GM21825 (cell line): ENCODE results near the gene AMPD3.
A peak's percentile ranks its signal among the peaks of the same experiment; 100 is the strongest.

Experiments used
- ATAC-seq: cut with Tn5 transposase; IDR thresholded peaks from one replicate; pipeline ENCODE4 v1.9.1; 2021; ENCODE audit warnings: mild to moderate bottlenecking, moderate library complexity; ENCODE audit not compliant: unreplicated experiment

The AMPD3 gene

GRCh38 chr11:10528121-10528520 lies 73.1 kb downstream of the AMPD3 start:
- no peak for ATAC-seq

DNA sequence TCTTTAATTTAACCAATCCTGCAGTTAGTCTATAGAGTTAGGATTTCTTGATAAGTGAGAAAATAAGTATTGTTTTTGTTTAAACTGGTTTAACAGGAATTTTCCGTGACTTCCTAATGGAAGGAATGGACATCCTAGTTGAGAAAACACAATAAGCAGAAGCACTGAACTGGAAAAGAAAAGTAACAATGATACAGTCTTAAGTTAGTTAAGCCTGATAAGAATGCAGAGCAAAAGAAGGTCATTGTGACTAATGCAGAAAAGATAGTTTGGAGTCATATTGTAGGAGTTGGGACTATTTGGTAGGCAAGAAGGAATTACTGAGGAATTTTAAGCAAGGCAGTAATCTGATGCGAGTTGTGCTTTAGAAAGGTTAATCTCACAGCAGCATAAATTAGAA lies 74.2 kb downstream of the AMPD3 start:
- ATAC-seq: no peak

DNA sequence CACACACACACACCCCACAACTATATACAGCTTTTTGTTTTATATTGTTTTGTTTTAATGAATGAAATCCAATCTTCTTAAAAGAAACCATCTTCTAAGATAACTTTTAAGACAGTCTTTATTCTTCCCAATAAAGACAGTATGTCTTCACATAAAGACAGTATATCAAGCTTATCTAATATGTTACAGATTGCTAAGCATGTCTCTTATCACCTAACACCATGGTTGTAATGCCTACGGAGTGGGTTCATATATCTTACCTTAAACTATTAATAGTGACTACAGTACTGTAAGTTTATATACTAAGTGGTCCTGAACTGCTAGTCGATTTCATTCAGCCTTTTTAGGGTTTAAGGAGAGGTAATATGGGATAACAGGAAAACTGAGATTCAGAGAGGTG lies 77.5 kb downstream of the AMPD3 start:
- no peak for ATAC-seq

GRCh38 chr11:10533323-10533722 lies 78.3 kb downstream of the AMPD3 start:
- no peak for ATAC-seq

DNA sequence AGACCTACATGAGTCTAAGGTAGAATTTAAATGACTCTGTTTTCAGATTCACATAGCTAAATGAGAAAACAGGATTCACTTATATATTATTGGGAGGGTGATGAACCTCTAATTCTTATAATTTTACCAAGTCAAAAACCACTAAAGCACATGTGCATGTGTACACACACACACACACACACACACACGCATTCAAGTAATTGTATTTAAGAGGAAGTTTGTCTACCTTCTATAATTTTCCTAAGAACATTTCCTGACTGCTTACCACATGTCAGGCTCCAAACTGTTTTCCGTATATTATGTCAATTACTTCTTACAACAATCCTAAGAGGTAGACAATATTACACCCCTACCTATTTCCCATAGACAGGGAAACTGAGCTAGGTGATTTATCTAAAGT lies 79.3 kb downstream of the AMPD3 start:
- ATAC-seq: no peak

DNA sequence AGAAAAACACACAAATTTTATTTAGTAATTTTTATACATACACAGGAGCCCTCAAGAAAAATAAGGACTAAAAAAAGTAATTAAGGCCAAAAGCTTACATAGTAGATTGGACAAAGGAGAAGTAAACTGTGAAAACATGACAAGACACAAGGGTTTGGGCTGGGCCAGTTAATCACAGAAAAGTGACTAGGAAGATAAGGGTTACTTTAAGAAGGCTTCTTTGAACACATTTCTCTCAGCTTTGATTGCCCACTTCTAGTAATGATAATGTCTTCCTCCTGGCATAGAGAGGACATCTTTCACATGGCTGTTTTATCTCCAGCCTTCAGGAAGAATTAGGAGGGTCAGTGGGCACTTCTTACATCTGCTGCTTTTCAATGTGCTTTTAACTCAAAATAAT lies 82.5 kb downstream of the AMPD3 start:
- no peak for ATAC-seq

- no peak for ATAC-seq
These were observed 83.9 kb downstream of the AMPD3 start for GRCh38 chr11:10538924-10539323.

GRCh38 chr11:10539339-10539738 lies 84.3 kb downstream of the AMPD3 start:
- no peak for ATAC-seq

DNA sequence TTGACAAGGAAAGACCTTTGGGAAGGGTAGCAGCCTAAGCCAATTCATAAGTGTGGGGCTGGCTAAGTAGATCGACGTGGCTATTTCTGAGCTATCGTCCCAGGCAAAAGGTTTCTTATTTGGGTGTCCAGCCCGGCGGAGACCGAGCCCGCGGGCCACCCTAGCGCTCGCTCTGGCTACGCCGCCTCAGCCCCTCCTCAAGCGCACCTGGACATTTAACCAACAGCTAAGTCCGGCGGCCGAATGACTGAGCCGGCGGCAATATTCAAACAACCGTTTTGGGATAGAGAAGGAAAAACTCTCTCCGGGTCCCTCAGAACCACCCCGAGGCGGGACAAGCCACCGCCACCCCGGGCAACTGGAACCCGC lies 85.5 kb downstream of the AMPD3 start:
- ATAC-seq: peak; percentile 23

DNA sequence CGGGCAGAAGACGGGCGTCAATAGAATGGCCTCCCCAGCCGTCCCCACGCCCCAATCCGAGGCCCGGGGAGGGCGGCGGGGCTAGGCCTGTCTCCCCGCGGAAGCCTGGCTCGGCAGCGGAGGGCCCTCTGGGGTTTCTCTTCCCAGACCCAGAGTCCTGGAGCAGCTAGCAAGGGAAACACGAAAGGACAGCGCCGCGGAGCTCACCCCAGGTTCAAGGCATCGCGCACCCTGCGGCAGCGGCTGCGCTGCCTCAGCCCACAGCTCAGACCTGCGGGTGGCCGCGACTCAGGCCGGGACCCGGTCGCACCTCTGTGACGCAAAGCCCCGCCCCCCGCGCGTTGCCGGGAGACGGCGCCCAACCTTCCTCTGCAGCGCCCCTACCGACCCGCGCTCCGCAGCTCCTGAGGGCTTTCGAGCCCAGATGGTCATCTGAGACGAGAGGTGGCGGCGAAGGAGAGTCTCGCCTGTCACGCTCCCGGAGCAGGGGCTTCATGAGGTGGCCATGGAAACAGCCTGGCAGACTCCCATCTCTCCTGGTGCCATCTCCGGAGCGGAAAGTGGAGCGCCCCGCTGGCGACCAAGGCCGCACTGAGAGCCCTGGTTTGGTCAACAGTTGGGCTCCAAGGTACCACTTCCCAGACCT lies 86.0 kb downstream of the AMPD3 start, which contains the start of gene RNF141:
Gene RNF141 (minus strand): TSS at position 273 of the 646 bp plus-strand sequence. CDS start 7,029 bp downstream, outside the sequence.
- ATAC-seq: peak; percentile 99

DNA sequence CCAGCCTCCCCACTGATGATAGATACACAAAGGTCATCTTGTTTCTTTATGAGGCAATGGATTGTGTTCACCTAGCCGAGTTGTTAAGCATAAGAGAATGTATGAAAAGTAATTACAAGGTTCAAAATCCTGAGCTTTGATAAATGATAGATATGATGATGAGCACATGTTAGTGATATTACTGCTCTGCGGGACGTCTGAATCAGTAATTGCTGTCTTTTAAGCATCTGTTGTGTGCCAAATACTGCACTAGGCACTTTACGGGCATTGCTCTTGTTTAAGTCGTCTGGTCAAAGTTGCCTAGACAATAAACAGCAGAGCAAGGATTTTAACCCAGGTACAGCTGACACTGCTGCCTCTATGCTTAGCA lies 86.5 kb downstream of the AMPD3 start:
- ATAC-seq: no peak

DNA sequence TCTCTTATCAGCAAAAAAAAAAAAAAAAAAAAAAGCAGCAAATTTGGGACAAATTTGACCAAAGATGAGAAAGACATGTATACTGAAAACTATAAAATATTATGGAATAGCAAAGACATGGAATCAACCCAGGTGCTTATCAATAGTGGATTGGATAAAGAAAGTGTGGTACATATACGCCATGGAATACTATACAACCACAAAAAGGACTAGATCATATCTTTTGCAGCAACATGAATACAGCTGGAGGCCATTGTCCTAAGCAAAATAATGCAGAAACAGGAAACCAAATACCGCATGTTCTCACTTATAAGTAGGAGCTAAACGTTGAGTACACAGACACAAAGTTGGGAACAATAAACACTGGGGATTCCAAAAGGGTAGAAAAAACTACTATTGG lies 87.7 kb downstream of the AMPD3 start:
- no peak for ATAC-seq

DNA sequence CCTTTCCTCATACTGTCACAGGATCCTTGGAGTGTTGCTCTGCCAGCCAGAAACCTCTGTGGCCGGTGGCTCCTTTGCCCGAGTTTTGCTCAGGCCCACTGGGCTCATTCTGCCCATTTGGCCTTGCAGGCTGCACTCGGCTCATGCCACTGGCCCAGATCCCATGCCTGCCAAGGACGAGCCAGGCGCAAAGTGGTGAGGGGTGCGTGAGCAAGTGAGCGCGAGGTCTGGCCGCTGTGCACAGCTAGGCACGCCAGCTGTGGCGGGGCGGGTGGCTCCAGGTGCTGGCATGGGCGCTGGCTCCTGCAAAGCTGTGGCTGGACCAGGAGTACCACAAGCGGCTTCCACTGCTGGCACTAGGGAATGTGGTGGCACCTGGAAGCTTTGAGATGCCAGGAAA lies 88.7 kb downstream of the AMPD3 start:
- ATAC-seq: no peak

DNA sequence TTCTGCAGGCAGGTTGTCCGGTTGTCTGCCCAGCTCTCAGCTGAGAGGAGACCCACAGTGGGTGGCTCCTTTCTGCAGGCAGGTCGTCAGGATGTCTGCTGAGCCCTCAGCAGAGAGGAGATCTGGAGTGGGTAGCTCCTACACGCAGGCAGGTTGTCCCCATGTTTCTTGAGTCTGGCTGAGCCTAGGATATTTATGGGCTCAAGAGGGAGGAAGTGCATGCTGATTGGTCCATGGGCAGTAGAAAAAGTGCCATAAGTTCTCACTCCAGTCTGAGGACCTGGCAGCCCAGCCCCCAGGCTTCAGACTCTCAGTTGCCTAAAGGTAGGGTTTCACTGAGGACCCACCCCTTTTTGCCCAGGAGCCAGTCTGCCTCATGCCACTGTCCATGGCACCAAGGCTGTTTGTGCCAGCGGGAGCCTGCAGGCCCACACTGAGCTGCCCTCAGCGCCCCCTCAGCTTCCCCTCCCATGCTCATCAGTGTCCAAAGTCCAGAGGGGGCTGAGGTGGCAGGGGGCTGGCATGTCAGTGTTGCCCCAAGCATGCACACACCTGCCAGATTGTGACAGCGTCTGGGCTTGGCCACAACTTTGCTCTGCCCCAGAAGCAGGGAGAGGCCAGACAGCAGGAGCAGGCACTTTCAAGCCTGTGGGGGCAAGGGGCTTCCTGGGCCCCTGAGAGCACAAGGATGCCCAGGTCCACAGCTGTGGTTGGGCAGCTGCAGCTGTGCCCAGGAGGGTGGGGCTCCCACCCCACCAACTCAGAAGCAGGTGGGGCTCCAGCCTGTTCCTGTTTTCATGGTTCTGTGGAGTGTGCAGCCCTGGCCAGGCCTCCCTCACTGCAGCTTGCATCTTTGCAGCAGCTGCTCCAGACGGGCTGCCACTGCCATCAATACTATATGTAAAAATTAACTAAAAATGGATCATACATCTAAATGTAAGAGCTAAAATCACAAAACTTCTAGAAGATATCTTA lies 89.7 kb downstream of the AMPD3 start:
- no peak for ATAC-seq

GRCh38 chr11:10550503-10551289 lies 95.6 kb downstream of the AMPD3 start:
- ATAC-seq: no peak

DNA sequence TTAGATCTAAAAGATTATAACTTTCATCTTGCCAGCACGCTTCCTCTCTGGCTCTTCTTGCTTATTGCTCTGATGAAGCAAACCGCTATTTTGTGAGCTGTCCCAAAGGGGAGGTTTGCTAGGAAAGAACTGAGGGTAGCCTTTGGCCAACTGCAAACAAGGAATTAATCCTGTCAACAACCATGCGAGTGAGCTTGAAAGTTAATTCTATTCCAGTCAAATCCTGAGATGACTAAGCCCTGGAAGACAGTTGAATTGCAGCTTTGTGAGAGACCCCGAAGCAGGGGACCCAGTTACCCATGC lies 96.2 kb downstream of the AMPD3 start:
- ATAC-seq: no peak

DNA sequence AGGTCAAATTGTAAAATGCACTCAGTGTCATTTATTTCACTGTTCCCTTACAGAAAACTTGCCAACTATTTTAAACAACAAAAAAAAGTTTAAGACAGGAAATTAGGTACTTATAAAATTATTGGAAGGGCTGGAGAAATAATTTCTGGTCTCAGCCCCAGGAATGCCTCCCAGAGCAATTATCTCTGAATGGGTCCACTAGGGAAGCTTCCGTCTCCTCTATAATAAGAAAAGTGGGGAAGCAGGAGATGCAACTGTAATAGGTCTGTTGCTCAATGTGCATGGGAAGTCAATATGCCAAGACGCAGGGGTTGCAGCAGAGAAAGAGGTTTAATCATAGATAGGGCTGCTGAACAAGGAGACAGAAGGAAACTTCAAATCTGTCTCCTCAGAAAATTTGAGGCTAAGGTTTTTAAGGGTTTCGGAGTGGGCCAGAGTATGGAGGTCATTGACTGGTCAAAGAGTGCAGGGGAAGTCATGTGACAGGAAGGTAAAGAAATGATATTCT lies 96.8 kb downstream of the AMPD3 start:
- ATAC-seq: no peak

GRCh38 chr11:10556590-10556989 lies 101.5 kb downstream of the AMPD3 start:
- no peak for ATAC-seq
